GM10847 (cell line): ENCODE measurements around the gene IMPDH1.

ENCODE experiments used
- POLR2A ChIP-seq: IDR thresholded peaks from 2 replicates; pipeline ENCODE4 v1.6.1; 2011; ENCODE audit not compliant: insufficient read length; ENCODE audit errors: extremely low read depth

The IMPDH1 gene

DNA sequence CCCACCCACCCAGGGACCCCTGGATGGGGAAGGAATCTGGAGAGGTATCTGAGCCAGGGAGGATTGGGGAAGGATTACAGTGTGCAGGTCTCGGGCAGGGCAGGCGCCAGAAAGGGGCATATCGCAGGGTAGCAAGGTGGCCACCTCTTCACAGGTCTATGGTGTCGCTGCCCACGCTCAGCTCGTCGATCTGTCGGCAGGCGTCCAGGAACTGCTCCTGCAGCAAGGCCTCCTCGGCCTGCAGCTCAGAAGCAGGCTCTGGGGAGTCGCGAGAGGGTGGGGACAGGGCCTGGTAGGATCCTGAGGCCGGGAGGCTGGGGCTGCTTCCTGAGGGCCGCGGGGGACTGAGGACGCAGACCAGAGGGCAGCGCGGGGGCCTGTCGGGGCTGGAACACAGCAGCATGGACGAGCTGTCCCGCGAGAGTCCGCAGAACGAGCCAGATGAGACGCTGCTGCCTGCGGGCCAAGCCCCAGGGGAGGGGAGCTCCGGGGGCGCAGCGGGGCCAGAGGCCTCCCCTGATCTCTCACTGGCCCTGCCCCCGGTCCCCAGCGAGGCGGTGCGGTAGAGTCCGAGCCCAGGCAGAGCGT is 59.0 kb downstream of the IMPDH1 start:
- no peak for TF ChIP-seq POLR2A

DNA sequence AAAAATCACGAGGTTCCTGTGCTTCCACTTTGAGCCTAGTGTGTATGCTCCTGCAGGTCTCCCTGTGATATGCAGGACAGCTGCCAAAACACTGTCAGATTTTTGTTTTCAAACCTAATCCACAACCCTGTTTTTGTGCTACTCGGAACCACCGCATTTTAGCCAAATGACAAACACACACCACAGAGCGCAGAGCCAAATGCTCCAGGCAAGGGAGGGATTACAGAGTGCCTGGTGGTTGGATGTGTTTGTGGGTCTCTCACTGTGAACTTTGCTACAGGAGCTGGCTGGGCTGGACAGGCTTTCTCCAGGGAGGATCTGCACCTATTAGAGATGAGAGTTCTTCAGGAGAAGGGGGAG is 60.3 kb downstream of the IMPDH1 start:
- TF ChIP-seq POLR2A = no peak

DNA sequence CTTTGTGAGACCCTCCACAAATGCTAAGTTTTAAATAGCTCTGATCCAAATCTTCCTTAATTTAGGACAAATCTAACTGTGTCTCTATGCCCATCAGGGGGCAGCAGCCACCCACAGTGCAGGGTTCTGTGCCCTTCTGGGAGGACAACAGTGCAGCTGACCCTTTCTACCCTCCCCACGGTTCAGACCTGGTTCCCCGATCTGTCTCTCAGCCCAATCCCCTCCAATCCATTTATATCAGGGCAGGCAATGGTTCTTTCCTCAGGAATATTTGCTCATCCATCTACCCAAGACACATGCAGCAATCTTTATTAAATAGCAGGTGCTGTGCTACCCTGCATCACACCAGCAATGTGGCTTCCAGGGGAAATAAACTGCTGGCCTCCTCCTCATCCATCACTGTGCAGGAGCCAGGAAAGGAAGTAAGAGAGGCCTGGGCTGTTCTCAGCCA is 62.1 kb downstream of the IMPDH1 start:
- no peak for TF ChIP-seq POLR2A

DNA sequence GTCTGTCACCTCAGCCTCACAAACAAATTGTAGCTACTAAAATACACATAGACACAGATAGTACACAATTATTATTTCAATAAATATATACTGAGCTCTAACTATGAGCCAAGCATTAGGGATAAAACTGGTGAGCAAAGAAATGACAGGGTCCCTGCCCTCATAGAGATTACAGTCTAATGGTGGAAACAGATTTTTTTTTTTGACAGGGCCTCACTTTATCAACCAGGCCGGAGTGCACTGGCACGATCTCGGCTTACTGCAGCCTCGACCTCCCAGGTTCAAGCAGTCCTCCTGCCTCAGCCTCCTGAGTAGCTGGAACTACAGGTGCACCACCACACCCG is 65.4 kb downstream of the IMPDH1 start:
- no peak for TF ChIP-seq POLR2A

DNA sequence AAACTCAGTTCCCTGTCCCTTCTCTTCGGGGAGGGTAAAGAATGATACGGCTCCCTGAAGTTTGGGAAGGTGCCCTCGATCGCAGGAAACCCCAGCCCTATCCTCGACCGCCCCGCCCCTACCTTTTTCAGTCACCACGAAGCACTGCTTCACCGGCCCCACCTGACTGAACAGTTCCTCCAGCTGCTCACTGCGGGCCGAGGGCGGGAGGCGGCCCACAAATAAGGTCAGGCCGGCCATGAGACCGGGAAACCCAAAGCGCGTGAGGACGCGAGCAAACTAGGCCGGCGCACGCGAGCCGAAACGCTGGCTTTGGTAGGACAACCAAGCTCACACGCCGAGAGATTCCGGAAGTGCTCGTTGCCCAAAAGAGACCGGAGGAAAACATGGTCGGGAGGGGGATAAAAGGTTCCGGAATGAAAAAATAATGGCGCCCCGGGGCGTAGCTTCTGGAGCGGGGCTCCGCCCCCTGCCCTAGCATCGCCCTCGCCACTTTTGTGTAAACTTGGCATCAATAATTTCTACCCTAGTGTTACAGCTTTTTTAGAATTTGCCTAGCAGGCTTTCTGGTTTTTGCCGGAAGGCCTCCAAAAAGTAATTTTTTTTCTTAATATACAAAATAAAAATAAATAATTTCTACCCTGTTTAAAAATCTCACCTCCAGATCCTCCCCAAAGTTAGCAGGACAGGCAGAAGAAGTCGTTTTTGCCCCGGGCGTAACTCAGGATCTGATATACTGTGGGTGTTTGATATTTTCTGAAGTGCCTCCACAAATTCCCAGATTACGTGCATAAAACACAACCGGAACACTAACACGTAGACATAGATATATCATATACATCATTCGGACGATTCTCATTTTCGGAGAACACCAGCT is 66.0 kb downstream of the IMPDH1 start, which contains the start of gene RBM28:
Gene RBM28, minus strand, starts transcription at position 355 of the 877 bp plus-strand sequence. Its CDS starts 115 bp downstream, at position 240.
- TF ChIP-seq POLR2A = peak; percentile 82
